Choroid plexus epithelial cell (primary cell): ENCODE results near the gene AP4E1.
"Not testable (repeated sequence)": the region's sequence is repeated elsewhere in the genome, so short reads cannot be mapped to it uniquely, and the experiment has no call there.

Experiments
- DNase-seq: peaks from one replicate; pipeline ENCODE4 v3.0.0-alpha.2; 2010; ENCODE audit warnings: low read depth
- H3K4me3 ChIP-seq: 2 replicates; pipeline ENCODE4 v1.5.1; 2011; ENCODE audit warnings: low read depth, mild to moderate bottlenecking, control low read depth, low read length, moderate library complexity
- CTCF ChIP-seq: conservative IDR thresholded peaks from 2 replicates; pipeline ENCODE4 v1.5.1; 2011; ENCODE audit warnings: low read depth, mild to moderate bottlenecking, control low read depth, inconsistent platforms, low read length, moderate library complexity

Gene AP4E1

GRCh38 chr15:50906954-50907600 lies 1.4 kb upstream of the AP4E1 start:
- H3K4me3 ChIP-seq = peak overlapping the region; percentile 94
- no peak for DNase-seq
- TF ChIP-seq CTCF = no peak

GRCh38 chr15:50907601-50908208 lies 778 bp upstream of the AP4E1 start:
- H3K4me3 ChIP-seq = peak overlapping the region; percentile 94
- TF ChIP-seq CTCF = no peak
- DNase-seq = peak; percentile 41

- no peak for TF ChIP-seq CTCF
- DNase-seq = peak; percentile 47
- peak overlapping the region; percentile 94 for H3K4me3 ChIP-seq
Measured at GRCh38 chr15:50909010-50909317, 481 bp downstream of the AP4E1 start.

GRCh38 chr15:50910426-50910795 lies 1.9 kb downstream of the AP4E1 start:
- peak; percentile 91 for DNase-seq
- not testable (repeated sequence) for H3K4me3 ChIP-seq

GRCh38 chr15:50911001-50911400 lies 2.5 kb downstream of the AP4E1 start:
- DNase-seq = peak; percentile 59
- H3K4me3 ChIP-seq = no peak overlapping the region
- no peak for TF ChIP-seq CTCF

- TF ChIP-seq CTCF = no peak
- peak; percentile 26 for DNase-seq
- H3K4me3 ChIP-seq = no peak overlapping the region
Measured at GRCh38 chr15:50911621-50912020, 3.1 kb downstream of the AP4E1 start.

- no peak for TF ChIP-seq CTCF
- no peak for DNase-seq
- H3K4me3 ChIP-seq = no peak overlapping the region
Measured at GRCh38 chr15:50916400-50916799, 7.9 kb downstream of the AP4E1 start.

- H3K4me3 ChIP-seq, DNase-seq: not testable (repeated sequence)
Measured at GRCh38 chr15:50919359-50919758, 10.9 kb downstream of the AP4E1 start.
